Lung (tissue), 12 donors: ENCODE measurements around the gene GALNT16. TPM values are rescaled to one million over a fixed set of nuclear protein-coding genes. Genes with fewer than 3 reads are reported as not detected.

Experiments used
- ATAC-seq: fragments of 200-7000 bp; cut with Tn5 transposase; one replicate; pipeline ENCODE4 v1.9.1; 2020; ENCODE audit warnings: moderate number of reproducible peaks; ENCODE audit not compliant: insufficient read depth, low FRiP score
- DNase-seq, 3 donors: peaks; one replicate each; pipeline ENCODE4 v3.0.0-alpha.2; 2013 to 2017
- H3K27ac ChIP-seq, 2 donors: one replicate each; pipeline ENCODE4 v1.5.1; 2013; ENCODE audit warnings: mild to moderate bottlenecking in 2 of 2, moderate library complexity in 2 of 2, control low read depth in 1 of 2, inconsistent platforms in 1 of 2, low read depth in 1 of 2, low read length in 1 of 2
- H3K27me3 ChIP-seq, 3 donors: one replicate each; pipeline ENCODE4 v1.5.1; 2013; ENCODE audit warnings: low read length in 2 of 3; ENCODE audit not compliant: control insufficient read depth in 3 of 3, insufficient read depth in 3 of 3
- H3K36me3 ChIP-seq, 4 donors: one replicate each; pipeline ENCODE4 v1.5.1; 2013; ENCODE audit warnings: low read length in 4 of 4, mild to moderate bottlenecking in 1 of 4, moderate library complexity in 1 of 4; ENCODE audit not compliant: control insufficient read depth in 4 of 4, insufficient read depth in 4 of 4
- H3K4me1 ChIP-seq, 5 donors: one replicate each; pipeline ENCODE4 v1.5.1; 2013; ENCODE audit warnings: low read length in 5 of 5, mild to moderate bottlenecking in 2 of 5, moderate library complexity in 1 of 5; ENCODE audit not compliant: control insufficient read depth in 5 of 5, insufficient read depth in 5 of 5
- H3K4me3 ChIP-seq: one replicate; pipeline ENCODE4 v1.5.1; 2013; ENCODE audit warnings: mild to moderate bottlenecking, control low read depth, moderate library complexity
- H3K9ac ChIP-seq, 2 donors: one replicate each; pipeline ENCODE4 v1.5.1; 2013; ENCODE audit warnings: low read length in 2 of 2, control low read depth in 1 of 2; ENCODE audit not compliant: insufficient read depth in 1 of 2
- H3K9me3 ChIP-seq, 4 donors: one replicate each; pipeline ENCODE4 v1.5.1; 2013; ENCODE audit warnings: low read length in 3 of 4, mild to moderate bottlenecking in 1 of 4, moderate library complexity in 1 of 4; ENCODE audit not compliant: control insufficient read depth in 4 of 4, insufficient read depth in 3 of 4
- WGBS, 2 donors: extraction: QIAGEN DNeasy Blood & Tissue Kit; methylation state at CpG; one replicate each; pipeline ENCODE4 v1.1.7; 2013; 5-methylcytosine and 5-hydroxymethylcytosine counted together
- polyA plus RNA-seq, 2 donors: library from polyadenylated mRNA; stranded (reverse); fragments of 200-250 nt; gene quantifications; one replicate each; pipeline ENCODE4 v1.2.1, GENCODE V29; 2013
- total RNA-seq, 2 donors: library from RNA; depleted of rRNA in 1 of 2; stranded (reverse); fragments of >200 nt in 1 of 2; gene quantifications; one replicate each; pipeline ENCODE4 v1.2.1, GENCODE V29; 2014 to 2021
- TF ChIP-seq, protein P1 (sequence below): IDR thresholded peaks from 2 replicates; pipeline ENCODE4 v1.5.1; 2012; ENCODE audit warnings: mild to moderate bottlenecking; ENCODE audit errors: control extremely low read depth, extremely low read depth
- donor health status: control.
- donor health status: control.
- donor health status: Bipolar disorder and iron deficiency.
- donor health status: healthy.
- donor health status: DM: yes; HTN: yes; CAD: no.

Gene GALNT16
- total and polyA plus RNA-seq, 4 donors, result 0.27 to 4.1 (median 1.4) TPM

DNA sequence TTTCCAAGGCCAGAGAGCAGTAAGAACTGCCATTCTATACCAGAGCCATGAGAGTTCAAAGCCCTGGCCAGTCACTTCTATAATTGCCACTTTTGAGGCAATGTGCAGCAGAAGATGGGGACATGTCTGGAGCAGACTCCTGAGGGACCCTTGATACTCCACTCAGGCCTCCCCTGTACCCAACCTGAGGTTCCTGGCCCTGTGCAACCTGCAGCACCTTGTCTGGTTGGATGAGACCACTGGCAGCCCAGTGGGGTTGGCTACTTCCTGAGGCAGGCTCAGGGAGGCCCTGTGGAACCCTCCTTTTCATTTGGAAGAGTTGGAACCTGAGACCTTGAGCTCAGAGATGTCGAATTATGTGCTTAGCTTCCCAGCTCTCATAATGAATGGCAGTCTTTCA is 54.4 kb downstream of the GALNT16 start:
- TF ChIP-seq, protein P1, sequence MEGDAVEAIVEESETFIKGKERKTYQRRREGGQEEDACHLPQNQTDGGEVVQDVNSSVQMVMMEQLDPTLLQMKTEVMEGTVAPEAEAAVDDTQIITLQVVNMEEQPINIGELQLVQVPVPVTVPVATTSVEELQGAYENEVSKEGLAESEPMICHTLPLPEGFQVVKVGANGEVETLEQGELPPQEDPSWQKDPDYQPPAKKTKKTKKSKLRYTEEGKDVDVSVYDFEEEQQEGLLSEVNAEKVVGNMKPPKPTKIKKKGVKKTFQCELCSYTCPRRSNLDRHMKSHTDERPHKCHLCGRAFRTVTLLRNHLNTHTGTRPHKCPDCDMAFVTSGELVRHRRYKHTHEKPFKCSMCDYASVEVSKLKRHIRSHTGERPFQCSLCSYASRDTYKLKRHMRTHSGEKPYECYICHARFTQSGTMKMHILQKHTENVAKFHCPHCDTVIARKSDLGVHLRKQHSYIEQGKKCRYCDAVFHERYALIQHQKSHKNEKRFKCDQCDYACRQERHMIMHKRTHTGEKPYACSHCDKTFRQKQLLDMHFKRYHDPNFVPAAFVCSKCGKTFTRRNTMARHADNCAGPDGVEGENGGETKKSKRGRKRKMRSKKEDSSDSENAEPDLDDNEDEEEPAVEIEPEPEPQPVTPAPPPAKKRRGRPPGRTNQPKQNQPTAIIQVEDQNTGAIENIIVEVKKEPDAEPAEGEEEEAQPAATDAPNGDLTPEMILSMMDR, result no peak
- ATAC-seq, result no peak

DNA sequence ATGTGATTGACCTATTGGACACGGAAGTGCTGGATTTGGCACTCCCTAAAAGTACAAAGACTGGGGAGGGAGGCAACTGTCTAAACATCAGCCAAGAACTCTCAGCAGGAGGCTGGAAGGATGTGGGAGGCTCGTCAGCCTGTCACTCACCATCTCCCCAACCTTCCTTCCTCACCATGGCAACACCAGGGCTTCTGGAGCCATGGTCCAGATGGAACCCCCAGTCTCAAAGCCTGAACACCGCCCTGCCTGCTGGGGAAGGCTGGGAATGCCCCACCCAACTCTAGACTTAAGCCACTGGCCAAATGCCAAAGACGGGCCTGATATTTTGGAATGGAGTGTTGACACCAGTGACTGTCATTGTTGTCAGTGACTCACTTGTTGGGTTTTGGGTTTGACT is 55.3 kb downstream of the GALNT16 start:
- no peak overlapping the region for H3K4me3 ChIP-seq
- ATAC-seq, result no peak
- DNase-seq, result peak in 1 of 3 donors; percentile 19

More for the DNA sequence above, 54.4 kb downstream of the GALNT16 start:
- no peak overlapping the region for H3K27ac ChIP-seq
- no peak for DNase-seq
- no peaks in the 10 kb centered on the region for H3K36me3 ChIP-seq
- H3K4me3 ChIP-seq, result no peak overlapping the region
- H3K9me3 ChIP-seq, result no peaks in the 10 kb centered on the region
- no peaks in the 10 kb centered on the region for H3K27me3 ChIP-seq
- peaks cover 0 to 7% (median 0%) of the 10 kb centered on the region in 5 donors for H3K4me1 ChIP-seq
- WGBS, 2 donors, result 91 to 96% methylated on average over 1 of the region's 1 CpG
- H3K9ac ChIP-seq, result no peak overlapping the region

DNA sequence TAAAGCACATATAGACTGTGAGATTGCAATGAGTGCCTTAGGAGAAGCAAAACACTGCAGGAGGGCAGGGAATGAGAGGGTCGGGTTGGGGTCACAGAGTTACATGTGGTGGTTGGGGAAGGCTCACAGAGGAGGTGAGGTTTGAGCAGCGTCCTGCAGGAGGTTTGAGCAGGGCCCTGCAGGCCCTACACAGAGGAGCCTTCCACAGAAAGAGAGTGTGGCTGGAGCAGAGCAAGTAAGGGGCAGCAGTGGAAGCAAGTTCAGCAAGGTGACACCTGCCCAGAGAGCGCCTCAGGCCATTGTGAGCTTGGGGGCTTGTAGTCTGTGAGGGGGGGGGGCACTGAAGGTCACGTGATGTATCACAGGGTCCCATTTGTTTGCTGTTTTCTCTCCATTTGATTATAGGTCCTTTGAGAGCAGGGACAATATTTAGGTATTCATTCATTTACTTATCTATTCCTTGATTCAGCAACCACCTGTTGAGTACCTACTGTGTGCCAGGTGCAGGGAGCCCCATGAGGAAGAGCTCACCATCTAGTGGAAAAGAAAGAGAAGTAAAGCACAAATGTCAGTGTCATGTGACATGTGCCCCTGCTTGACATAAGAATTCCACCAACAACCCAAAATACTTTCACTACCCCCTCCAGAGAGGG is 56.6 kb downstream of the GALNT16 start:
- no peak for DNase-seq
- ATAC-seq, result no peak

More for the DNA sequence above, 55.3 kb downstream of the GALNT16 start:
- H3K9ac ChIP-seq, result no peak overlapping the region
- no peaks in the 10 kb centered on the region for H3K9me3 ChIP-seq
- H3K36me3 ChIP-seq, result no peaks in the 10 kb centered on the region
- H3K4me1 ChIP-seq, result peaks cover 0 to 7% (median 0%) of the 10 kb centered on the region in 5 donors
- no peaks in the 10 kb centered on the region for H3K27me3 ChIP-seq
- 66 to 81% methylated on average over 4 of the region's 4 CpGs for WGBS, 2 donors
- TF ChIP-seq, protein P1, result no peak
- H3K27ac ChIP-seq, result peak overlapping the region in 1 of 2 donors; percentile 51

More for the DNA sequence above, 56.6 kb downstream of the GALNT16 start:
- no peaks in the 10 kb centered on the region for H3K36me3 ChIP-seq
- no peak overlapping the region for H3K9ac ChIP-seq
- no peaks in the 10 kb centered on the region for H3K27me3 ChIP-seq
- H3K4me3 ChIP-seq, result no peak overlapping the region
- WGBS, 2 donors, result 83 to 89% methylated on average over 4 of the region's 4 CpGs
- TF ChIP-seq, protein P1, result no peak
- H3K27ac ChIP-seq, result peak overlapping the region in 1 of 2 donors; percentile 58
- H3K9me3 ChIP-seq, result no peaks in the 10 kb centered on the region
- H3K4me1 ChIP-seq, result peaks cover 0 to 7% (median 0%) of the 10 kb centered on the region in 5 donors
